PFSK-1 (cell line): ENCODE measurements around the gene OSBPL6. TPM values are rescaled to one million over a fixed set of nuclear protein-coding genes. Genes with fewer than 3 reads are reported as not detected.

Experiments used
- FOXP2 ChIP-seq: optimal IDR thresholded peaks from 2 replicates; pipeline ENCODE3; 2011; ENCODE audit warnings: borderline replicate concordance, control low read depth, inconsistent platforms; ENCODE audit not compliant: insufficient read depth; ENCODE audit errors: extremely low read length, extremely low read depth
- POLR2AphosphoS5 ChIP-seq: IDR thresholded peaks from 2 replicates; pipeline ENCODE4 v1.6.1; 2012; ENCODE audit warnings: low read depth, mild to moderate bottlenecking, control low read depth, low read length, moderate library complexity
- SIN3A ChIP-seq: IDR thresholded peaks from 2 replicates; pipeline ENCODE4 v1.6.1; 2012; ENCODE audit warnings: mild to moderate bottlenecking, low read length, moderate library complexity, borderline replicate concordance; ENCODE audit not compliant: insufficient read depth
- TAF1 ChIP-seq: IDR thresholded peaks from 2 replicates; pipeline ENCODE4 v1.6.1; 2012; ENCODE audit warnings: low read length, control low read depth, borderline replicate concordance; ENCODE audit not compliant: insufficient read depth
- polyA plus RNA-seq: library from polyadenylated mRNA; unstranded; fragments of >200 nt; gene quantifications from one replicate; pipeline ENCODE4 v1.2.1, GENCODE V29; 2012; ENCODE audit warnings: low read depth, missing spikeins; ENCODE audit not compliant: insufficient read length
- TF ChIP-seq, protein P1 (sequence below), 2 experiments: IDR thresholded peaks; 2 replicates each; pipeline versions ENCODE4 v1.6.1 to v1.8.0; 2011 to 2012; ENCODE audit warnings: low read depth in 2 of 2, low read length in 2 of 2, control low read depth in 1 of 2, inconsistent platforms in 1 of 2, mild to moderate bottlenecking in 1 of 2, moderate library complexity in 1 of 2; ENCODE audit not compliant: insufficient read depth in 1 of 2

OSBPL6 gene
- polyA plus RNA-seq = 38.4 TPM

DNA sequence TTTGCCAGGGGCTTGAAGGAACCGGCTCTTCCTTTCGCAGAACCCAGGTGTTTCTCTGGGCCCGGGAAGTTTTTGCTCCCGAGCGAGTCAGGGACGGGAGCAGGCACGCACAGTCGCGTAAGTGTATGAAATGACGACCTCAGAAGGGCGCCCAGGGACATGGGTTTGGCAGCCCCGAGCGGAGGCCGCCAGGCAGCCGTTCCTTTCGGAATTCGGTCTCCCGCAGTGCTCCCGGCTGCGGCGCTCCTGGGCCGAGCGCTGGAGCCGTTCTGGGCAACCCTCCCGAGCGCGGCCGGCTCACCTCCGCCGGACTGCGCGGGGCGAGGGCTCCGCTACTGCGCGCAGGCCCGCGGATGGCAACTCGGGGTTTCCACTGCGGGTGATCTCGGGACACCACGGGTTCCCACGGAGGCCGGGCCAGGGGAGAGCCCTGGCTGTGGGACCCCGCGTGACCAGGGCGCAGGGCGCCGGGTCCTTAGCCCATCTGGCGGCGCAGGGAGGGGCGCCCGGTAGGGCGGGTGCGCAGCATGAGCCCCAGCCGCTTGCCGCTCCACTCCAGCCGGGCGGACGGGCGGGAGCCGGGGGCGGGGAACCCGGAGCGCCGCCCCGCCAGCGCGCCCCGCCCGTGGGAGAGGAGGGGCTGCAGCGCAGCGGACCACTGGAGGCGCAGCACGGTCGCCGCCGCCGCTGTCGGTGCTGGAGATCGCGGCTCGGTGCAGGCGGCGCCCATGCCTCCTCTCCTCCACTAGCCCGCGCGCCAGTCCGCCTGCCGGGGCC lies at the start of gene OSBPL6:
Gene OSBPL6 (plus strand): TSS at position 690 of the 777 bp plus-strand sequence. CDS start 111,673 bp downstream, outside the sequence.
- TF ChIP-seq, protein P1, sequence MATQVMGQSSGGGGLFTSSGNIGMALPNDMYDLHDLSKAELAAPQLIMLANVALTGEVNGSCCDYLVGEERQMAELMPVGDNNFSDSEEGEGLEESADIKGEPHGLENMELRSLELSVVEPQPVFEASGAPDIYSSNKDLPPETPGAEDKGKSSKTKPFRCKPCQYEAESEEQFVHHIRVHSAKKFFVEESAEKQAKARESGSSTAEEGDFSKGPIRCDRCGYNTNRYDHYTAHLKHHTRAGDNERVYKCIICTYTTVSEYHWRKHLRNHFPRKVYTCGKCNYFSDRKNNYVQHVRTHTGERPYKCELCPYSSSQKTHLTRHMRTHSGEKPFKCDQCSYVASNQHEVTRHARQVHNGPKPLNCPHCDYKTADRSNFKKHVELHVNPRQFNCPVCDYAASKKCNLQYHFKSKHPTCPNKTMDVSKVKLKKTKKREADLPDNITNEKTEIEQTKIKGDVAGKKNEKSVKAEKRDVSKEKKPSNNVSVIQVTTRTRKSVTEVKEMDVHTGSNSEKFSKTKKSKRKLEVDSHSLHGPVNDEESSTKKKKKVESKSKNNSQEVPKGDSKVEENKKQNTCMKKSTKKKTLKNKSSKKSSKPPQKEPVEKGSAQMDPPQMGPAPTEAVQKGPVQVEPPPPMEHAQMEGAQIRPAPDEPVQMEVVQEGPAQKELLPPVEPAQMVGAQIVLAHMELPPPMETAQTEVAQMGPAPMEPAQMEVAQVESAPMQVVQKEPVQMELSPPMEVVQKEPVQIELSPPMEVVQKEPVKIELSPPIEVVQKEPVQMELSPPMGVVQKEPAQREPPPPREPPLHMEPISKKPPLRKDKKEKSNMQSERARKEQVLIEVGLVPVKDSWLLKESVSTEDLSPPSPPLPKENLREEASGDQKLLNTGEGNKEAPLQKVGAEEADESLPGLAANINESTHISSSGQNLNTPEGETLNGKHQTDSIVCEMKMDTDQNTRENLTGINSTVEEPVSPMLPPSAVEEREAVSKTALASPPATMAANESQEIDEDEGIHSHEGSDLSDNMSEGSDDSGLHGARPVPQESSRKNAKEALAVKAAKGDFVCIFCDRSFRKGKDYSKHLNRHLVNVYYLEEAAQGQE (IDR thresholded peaks at IDR 0.05; ENCODE audit: insufficient read depth in 1 of 2, low read depth in 2 of 2, low read length in 2 of 2) = no peak
- peak; percentile 57; the same call in 1 of the 2 replicates for TF ChIP-seq TAF1
- TF ChIP-seq POLR2AphosphoS5 = peak; percentile 74
- peak; percentile 19 for TF ChIP-seq FOXP2

GRCh38 chr2:178152033-178152432 lies 42.3 kb upstream of the OSBPL6 start:
- no peak for TF ChIP-seq POLR2AphosphoS5
- no peak for TF ChIP-seq SIN3A
- TF ChIP-seq TAF1 = no peak
- no peak for TF ChIP-seq FOXP2
- TF ChIP-seq, protein P1 (IDR thresholded peaks at IDR 0.05; ENCODE audit: insufficient read depth in 1 of 2, low read depth in 2 of 2, low read length in 2 of 2) = no peak

DNA sequence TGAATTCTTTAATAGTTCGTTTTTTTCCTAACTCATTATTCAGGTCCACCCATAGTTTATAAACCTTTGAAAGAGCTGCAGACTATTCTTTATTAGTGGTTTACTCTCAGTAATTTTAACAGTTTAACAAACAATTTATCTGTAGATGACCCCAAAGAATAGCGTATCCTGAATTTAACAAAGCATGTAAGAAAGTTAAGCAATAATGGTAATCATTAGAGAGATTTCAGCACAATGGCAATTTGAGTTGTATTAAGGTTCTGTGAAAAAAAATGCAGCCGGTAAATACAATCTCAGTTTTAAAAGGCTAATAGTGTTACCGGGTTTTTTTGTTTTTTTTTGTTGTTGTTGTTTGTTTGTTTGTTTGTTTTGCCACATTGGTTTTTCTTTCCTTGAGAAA lies 41.8 kb upstream of the OSBPL6 start:
- no peak for TF ChIP-seq SIN3A
- TF ChIP-seq TAF1 = no peak

- no peak for TF ChIP-seq POLR2AphosphoS5
- TF ChIP-seq, protein P1 (IDR thresholded peaks at IDR 0.05; ENCODE audit: insufficient read depth in 1 of 2, low read depth in 2 of 2, low read length in 2 of 2) = no peak
- TF ChIP-seq SIN3A = no peak
- no peak for TF ChIP-seq TAF1
- no peak for TF ChIP-seq FOXP2
Observed at GRCh38 chr2:178152977-178153376, 41.3 kb upstream of the OSBPL6 start.

GRCh38 chr2:178155524-178155923 lies 38.8 kb upstream of the OSBPL6 start:
- TF ChIP-seq POLR2AphosphoS5 = no peak
- no peak for TF ChIP-seq FOXP2
- TF ChIP-seq, protein P1 (IDR thresholded peaks at IDR 0.05; ENCODE audit: insufficient read depth in 1 of 2, low read depth in 2 of 2, low read length in 2 of 2) = no peak
- no peak for TF ChIP-seq SIN3A
- no peak for TF ChIP-seq TAF1
